22Rv1 (cell line): ENCODE measurements around the gene FAM200C.

Experiments
- CTCF ChIP-seq: fragments of 450-650 bp; IDR thresholded peaks from 2 replicates; pipeline ENCODE4 v1.5.1; 2017; ENCODE audit warnings: mild to moderate bottlenecking
- ZFX ChIP-seq: fragments of 450-650 bp; IDR thresholded peaks from 2 replicates; pipeline ENCODE4 v1.6.1; 2017; ENCODE audit warnings: antibody characterized with exemption, borderline replicate concordance

GRCh38 chr5:160363660-160364395, 36.0 kb downstream of the FAM200C start:
- TF ChIP-seq CTCF (no peak), ZFX (no peak)
